GM10248 (cell line): ENCODE data around the gene EDEM1.
"Not testable (repeated sequence)": the region's sequence is repeated elsewhere in the genome, so short reads cannot be mapped to it uniquely, and the experiment has no call there.

ENCODE experiments used
- CTCF ChIA-PET: fragments of 300-600 bp; sonication (Branson Sonifier 250); formaldehyde crosslinking; extraction: SDS; loops from one replicate; lab custom pipeline; 2021; ENCODE audit warnings: antibody characterized with exemption; lab: Yijun Ruan, JAX
- POLR2A ChIA-PET: fragments of 350-650 bp; sonication (Branson Sonifier 250); formaldehyde crosslinking; extraction: SDS; loops from one replicate; lab custom pipeline; 2020; ENCODE audit warnings: antibody characterized with exemption; lab: Yijun Ruan, JAX
- DNase-seq: peaks from one replicate; pipeline ENCODE4 v3.0.0; 2012; ENCODE audit errors: extremely low spot score
- CTCF ChIP-seq: IDR thresholded peaks from 2 replicates; pipeline ENCODE4 v1.5.1; 2012; ENCODE audit warnings: mild to moderate bottlenecking, low read depth; ENCODE audit errors: extremely low read depth, missing control alignments, control extremely low read depth

The EDEM1 gene

GRCh38 chr3:5168110-5168509, 19.4 kb upstream of the EDEM1 start:
- no peak for DNase-seq
- ChIA-PET POLR2A (no interaction called here), CTCF (interaction anchor here (0.8 to 3.4 kb wide), 7 partner anchors 9 to 187 kb away, joined by 3 to 17 read pairs (median 4); partner anchors contain the start of gene EDEM1)
- TF ChIP-seq CTCF = no peak

- CTCF ChIA-PET = no interaction called here
- TF ChIP-seq CTCF = no peak
- POLR2A ChIA-PET = no interaction called here
- DNase-seq = no peak
Measured at GRCh38 chr3:5169807-5170206, 17.7 kb upstream of the EDEM1 start.

- ChIA-PET POLR2A (no interaction called here), CTCF (no interaction called here)
- no peak for TF ChIP-seq CTCF
- no peak for DNase-seq
Measured at GRCh38 chr3:5170975-5171374, 16.5 kb upstream of the EDEM1 start.

- no peak for DNase-seq
- CTCF ChIA-PET = interaction anchor here (1.0 to 2.0 kb wide), 4 partner anchors 10 to 22 kb away, joined by 3 to 8 read pairs (median 6); no protein-coding TSS in a partner anchor
- no peak for TF ChIP-seq CTCF
- POLR2A ChIA-PET = no interaction called here
Measured at GRCh38 chr3:5172018-5172417, 15.5 kb upstream of the EDEM1 start.

GRCh38 chr3:5179036-5179435, 8.5 kb upstream of the EDEM1 start:
- DNase-seq, POLR2A ChIA-PET: not testable (repeated sequence)
- CTCF ChIA-PET = interaction anchor here (1.8 kb wide), 1 partner anchor 18 kb away, joined by 4 read pairs; no protein-coding TSS in a partner anchor

- DNase-seq = peak; percentile 40
- ChIA-PET CTCF (interaction anchor here (0.7 to 4.1 kb wide), 13 partner anchors 9 to 470 kb away, joined by 3 to 15 read pairs (median 4); partner anchors contain the start of gene ARL8B), POLR2A (interaction anchor here (0.6 to 0.7 kb wide), 3 partner anchors 8 to 690 kb away, joined by 3 read pairs; no protein-coding TSS in a partner anchor)
- no peak for TF ChIP-seq CTCF
Measured at GRCh38 chr3:5181469-5182141, 5.9 kb upstream of the EDEM1 start.

- POLR2A ChIA-PET, DNase-seq: not testable (repeated sequence)
- CTCF ChIA-PET = interaction anchor here (4.3 to 4.4 kb wide), 2 partner anchors 14 to 46 kb away, joined by 17 to 30 read pairs; no protein-coding TSS in a partner anchor
Measured at GRCh38 chr3:5183714-5184113, 3.8 kb upstream of the EDEM1 start.
